ENCODE data around the gene IL1RN. TPM values are rescaled to one million over a fixed set of nuclear protein-coding genes. Genes with fewer than 3 reads are reported as not detected.

The IL1RN gene
- total and polyA plus RNA-seq, 3 donors from 2014 or later: 3.2 to 18.4 (median 5.6) TPM

DNA sequence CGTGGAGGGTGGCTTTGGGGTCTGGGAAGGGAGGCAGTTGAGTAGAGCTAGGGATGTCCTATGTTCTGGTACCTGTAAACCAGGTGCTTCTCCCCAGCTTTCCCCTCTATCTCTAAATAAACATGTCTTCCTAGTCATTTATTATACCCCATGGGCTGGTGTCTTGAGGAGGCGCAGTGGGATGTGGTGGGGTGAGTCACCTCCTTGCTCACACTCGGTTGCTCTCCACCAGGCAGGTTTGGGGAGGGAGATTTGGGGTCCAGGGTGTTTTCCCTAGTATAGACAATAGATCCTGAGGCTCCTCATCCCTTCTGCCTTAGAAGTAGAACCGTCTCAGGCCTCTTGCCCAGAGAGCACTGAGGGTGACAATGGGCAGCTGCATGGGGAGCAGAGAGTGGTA lies 51.5 kb downstream of the IL1RN start:
- WGBS, 2 donors: 89 to 99% methylated on average over 4 of the region's 4 CpGs
- no peak overlapping the region for H3K4me3 ChIP-seq
- TF ChIP-seq, protein P1, sequence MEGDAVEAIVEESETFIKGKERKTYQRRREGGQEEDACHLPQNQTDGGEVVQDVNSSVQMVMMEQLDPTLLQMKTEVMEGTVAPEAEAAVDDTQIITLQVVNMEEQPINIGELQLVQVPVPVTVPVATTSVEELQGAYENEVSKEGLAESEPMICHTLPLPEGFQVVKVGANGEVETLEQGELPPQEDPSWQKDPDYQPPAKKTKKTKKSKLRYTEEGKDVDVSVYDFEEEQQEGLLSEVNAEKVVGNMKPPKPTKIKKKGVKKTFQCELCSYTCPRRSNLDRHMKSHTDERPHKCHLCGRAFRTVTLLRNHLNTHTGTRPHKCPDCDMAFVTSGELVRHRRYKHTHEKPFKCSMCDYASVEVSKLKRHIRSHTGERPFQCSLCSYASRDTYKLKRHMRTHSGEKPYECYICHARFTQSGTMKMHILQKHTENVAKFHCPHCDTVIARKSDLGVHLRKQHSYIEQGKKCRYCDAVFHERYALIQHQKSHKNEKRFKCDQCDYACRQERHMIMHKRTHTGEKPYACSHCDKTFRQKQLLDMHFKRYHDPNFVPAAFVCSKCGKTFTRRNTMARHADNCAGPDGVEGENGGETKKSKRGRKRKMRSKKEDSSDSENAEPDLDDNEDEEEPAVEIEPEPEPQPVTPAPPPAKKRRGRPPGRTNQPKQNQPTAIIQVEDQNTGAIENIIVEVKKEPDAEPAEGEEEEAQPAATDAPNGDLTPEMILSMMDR (IDR thresholded peaks at IDR 0.05): no peak
- no peak for TF ChIP-seq POLR2A (IDR thresholded peaks at IDR 0.05)
- peaks cover 20% of the 10 kb centered on the region for H3K4me1 ChIP-seq
- no peaks in the 10 kb centered on the region for H3K27me3 ChIP-seq
- intact Hi-C loops (cut with DNase I; ENCODE audit: low total_unique reads): no loop called here
- no peak for DNase-seq
- no peak overlapping the region for H3K27ac ChIP-seq
- H3K9me3 ChIP-seq: no peaks in the 10 kb centered on the region
- no peaks in the 10 kb centered on the region for H3K36me3 ChIP-seq (ENCODE audit: low read depth, missing control alignments)

DNA sequence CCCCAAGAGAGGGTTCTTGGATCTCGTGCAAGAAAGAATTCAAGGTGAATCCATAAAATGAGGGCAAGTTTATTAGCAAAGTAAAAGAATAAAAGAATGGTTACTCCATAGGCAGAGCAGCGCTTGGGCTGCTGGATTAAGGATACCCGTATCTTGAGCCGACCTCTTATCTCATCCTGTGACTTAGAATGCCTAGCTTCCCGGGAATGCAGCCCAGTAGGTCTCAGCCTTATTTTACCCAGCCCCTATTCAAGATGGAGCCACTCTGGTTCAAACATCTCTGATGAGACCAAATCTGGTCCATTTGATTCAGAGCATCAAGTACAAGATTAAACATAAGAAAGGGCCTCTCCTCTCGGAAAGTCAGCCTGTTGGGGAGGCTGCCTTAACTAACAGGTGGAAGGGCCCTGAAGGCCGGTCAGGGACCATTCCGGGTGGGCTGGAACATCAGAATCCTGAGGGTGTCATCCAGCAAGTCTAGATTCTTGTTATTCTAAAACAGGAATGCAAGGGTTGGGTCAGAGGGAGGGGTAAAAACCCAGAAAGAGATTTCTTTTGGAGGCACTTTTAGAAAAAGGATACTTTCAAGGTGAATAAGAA lies 52.1 kb downstream of the IL1RN start:
- no peaks in the 10 kb centered on the region for H3K36me3 ChIP-seq (ENCODE audit: low read depth, missing control alignments)
- peaks cover 20% of the 10 kb centered on the region for H3K4me1 ChIP-seq
- TF ChIP-seq POLR2A (IDR thresholded peaks at IDR 0.05): no peak
- TF ChIP-seq, protein P1 (IDR thresholded peaks at IDR 0.05): no peak
- intact Hi-C loops (cut with DNase I; ENCODE audit: low total_unique reads): no loop called here
- H3K9me3 ChIP-seq: no peaks in the 10 kb centered on the region
- H3K27ac ChIP-seq: no peak overlapping the region
- no peak overlapping the region for H3K4me3 ChIP-seq
- DNase-seq: no peak
- 64 to 83% methylated on average over 8 of the region's 8 CpGs for WGBS, 2 donors
- no peaks in the 10 kb centered on the region for H3K27me3 ChIP-seq

DNA sequence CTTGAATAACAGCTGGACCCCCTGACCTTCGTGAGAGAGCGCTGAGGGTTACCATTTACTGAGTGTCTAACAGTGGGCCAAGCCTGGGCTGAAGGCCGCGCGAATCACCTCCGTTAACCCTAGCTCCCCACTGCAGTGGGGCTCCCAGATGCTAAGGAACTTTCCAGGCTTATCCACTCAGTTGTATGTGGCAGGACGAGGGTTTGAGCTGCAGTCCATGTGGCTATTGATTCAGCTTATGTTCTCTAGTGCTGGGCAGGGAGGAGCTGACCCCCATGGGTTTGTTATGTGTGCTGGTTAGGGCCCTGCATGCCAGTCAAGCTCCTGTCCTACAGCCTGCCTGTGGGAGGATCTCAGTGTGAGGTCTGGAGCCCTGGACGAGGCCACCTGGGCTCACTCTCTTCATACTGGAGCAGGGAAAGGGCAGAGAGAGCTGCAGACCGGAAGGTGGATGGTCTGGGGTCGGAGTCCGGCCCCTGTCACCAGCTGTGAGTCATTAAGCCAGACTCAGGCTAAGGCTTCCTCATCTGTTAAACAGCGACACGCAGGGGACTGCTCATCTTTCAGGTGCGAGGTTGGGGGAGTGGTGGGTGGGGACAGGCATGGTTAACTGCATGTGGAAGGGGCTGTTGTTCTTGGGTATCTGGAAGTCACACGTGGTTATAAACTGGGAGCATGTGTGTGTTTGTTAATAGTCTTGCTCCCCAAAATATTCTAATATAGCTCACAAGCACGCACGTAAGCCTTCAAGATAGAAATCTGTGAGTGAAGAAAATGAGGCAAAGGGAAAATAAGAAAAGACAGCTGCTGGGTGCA lies 52.9 kb downstream of the IL1RN start:
- intact Hi-C loops (cut with DNase I; ENCODE audit: low total_unique reads): no loop called here
- no peaks in the 10 kb centered on the region for H3K36me3 ChIP-seq (ENCODE audit: low read depth, missing control alignments)
- no peaks in the 10 kb centered on the region for H3K9me3 ChIP-seq
- no peak overlapping the region for H3K27ac ChIP-seq
- no peaks in the 10 kb centered on the region for H3K27me3 ChIP-seq
- no peak for TF ChIP-seq POLR2A (IDR thresholded peaks at IDR 0.05)
- TF ChIP-seq, protein P1 (IDR thresholded peaks at IDR 0.05): no peak
- no peak for DNase-seq
- no peak overlapping the region for H3K4me3 ChIP-seq
- H3K4me1 ChIP-seq: peaks cover 25% of the 10 kb centered on the region
- 70 to 73% methylated on average over 12 to 17 of the region's 17 CpGs for WGBS, 2 donors

DNA sequence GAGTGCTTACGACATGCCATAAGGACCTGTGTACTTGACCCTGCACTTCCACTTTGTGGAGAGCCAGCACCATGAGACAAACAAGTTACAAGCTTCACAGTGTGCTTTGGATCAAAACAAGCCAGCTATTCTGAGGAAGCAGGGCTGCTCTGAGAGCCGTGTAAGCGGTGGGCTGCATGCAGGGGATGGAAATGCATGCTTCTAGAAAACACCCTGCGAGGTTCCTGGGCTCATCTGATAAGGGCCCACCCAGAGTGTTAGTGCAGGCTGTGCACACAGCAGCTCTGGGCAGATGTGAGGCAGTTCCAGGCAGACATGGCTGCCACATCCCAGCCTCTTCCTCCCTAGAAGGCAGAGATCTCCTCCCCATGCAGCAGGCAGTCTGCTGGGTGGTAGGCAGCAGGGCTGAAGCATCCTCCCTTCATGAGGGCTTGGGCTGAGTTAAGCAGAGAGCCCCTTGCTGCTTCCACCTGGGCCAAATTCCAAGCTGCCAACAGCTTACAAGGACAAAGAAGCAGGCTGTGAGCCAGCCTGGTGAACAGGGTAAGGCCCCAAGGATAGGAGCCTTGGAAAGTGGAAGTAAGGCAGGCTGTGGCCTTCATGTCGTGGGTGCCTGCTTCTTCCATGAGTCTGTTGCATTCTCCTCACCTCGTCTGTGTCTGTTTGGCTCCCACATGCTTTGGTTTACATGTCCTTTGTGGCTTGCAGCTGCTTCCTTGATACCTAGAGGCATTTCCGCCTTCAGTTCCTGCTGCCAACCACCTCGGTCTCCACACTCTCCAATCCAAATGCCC lies 54.1 kb downstream of the IL1RN start:
- H3K4me3 ChIP-seq: no peak overlapping the region
- H3K36me3 ChIP-seq (ENCODE audit: low read depth, missing control alignments): no peaks in the 10 kb centered on the region
- peak; percentile 30 for DNase-seq
- H3K9me3 ChIP-seq: no peaks in the 10 kb centered on the region
- 47 to 58% methylated on average over 7 to 8 of the region's 8 CpGs for WGBS, 2 donors
- TF ChIP-seq POLR2A (IDR thresholded peaks at IDR 0.05): no peak
- TF ChIP-seq, protein P1 (IDR thresholded peaks at IDR 0.05): no peak
- peaks cover 36% of the 10 kb centered on the region for H3K4me1 ChIP-seq
- H3K27me3 ChIP-seq: no peaks in the 10 kb centered on the region
- no peak overlapping the region for H3K27ac ChIP-seq
- intact Hi-C loops (cut with DNase I; ENCODE audit: low total_unique reads): no loop called here

Measured in testis (tissue), 3 donors.